Thymus (tissue), 11 donors: ENCODE data around the gene HDAC4. TPM values are rescaled to one million over a fixed set of nuclear protein-coding genes. Genes with fewer than 3 reads are reported as not detected.
"Not testable (repeated sequence)": the region's sequence is repeated elsewhere in the genome, so short reads cannot be mapped to it uniquely, and the experiment has no call there.

ENCODE experiments used
- DNase-seq, 9 donors: peaks; one replicate each; pipeline ENCODE4 v3.0.0-alpha.2; 2013; ENCODE audit warnings: low spot score in 9 of 9, low read depth in 6 of 9, missing footprints in 1 of 9
- H3K27ac ChIP-seq, 2 donors: one replicate each; pipeline ENCODE4 v1.5.1; 2013; ENCODE audit warnings: control low read depth in 1 of 2, low read depth in 1 of 2, low read length in 1 of 2, mild to moderate bottlenecking in 1 of 2, moderate library complexity in 1 of 2
- H3K27me3 ChIP-seq, 2 donors: one replicate each; pipeline ENCODE4 v1.5.1; 2013; ENCODE audit warnings: low read length in 1 of 2; ENCODE audit not compliant: control insufficient read depth in 2 of 2, insufficient read depth in 1 of 2
- H3K36me3 ChIP-seq, 2 donors: one replicate each; pipeline ENCODE4 v1.5.1; 2013; ENCODE audit warnings: low read length in 1 of 2, mild to moderate bottlenecking in 1 of 2, moderate library complexity in 1 of 2; ENCODE audit not compliant: control insufficient read depth in 2 of 2, insufficient read depth in 2 of 2
- H3K4me1 ChIP-seq, 2 donors: one replicate each; pipeline ENCODE4 v1.5.1; 2013; ENCODE audit warnings: low read length in 2 of 2; ENCODE audit not compliant: control insufficient read depth in 2 of 2, insufficient read depth in 2 of 2
- H3K4me3 ChIP-seq, 2 donors: one replicate each; pipeline ENCODE4 v1.5.1; 2013; ENCODE audit warnings: low read length in 2 of 2, control low read depth in 1 of 2, mild to moderate bottlenecking in 1 of 2
- H3K9me3 ChIP-seq, 2 donors: one replicate each; pipeline ENCODE4 v1.5.1; 2013; ENCODE audit warnings: low read length in 1 of 2, mild to moderate bottlenecking in 1 of 2; ENCODE audit not compliant: control insufficient read depth in 2 of 2, insufficient read depth in 1 of 2
- WGBS: extraction: QIAGEN DNeasy Blood & Tissue Kit; methylation state at CpG from one replicate; pipeline ENCODE4 v1.1.7; 2013; 5-methylcytosine and 5-hydroxymethylcytosine counted together
- polyA plus RNA-seq: library from polyadenylated mRNA; stranded (reverse); fragments of 200-250 nt; gene quantifications from one replicate; pipeline ENCODE4 v1.2.3, GENCODE V29; 2013
- total RNA-seq: library from RNA; stranded (reverse); fragments of 120-200 nt; gene quantifications from one replicate; pipeline ENCODE4 v1.2.4, GENCODE V29; 2013
- donor health status: healthy.

HDAC4 gene
- total and polyA plus RNA-seq, 2 donors, result 7.8 to 17.9 TPM

DNA sequence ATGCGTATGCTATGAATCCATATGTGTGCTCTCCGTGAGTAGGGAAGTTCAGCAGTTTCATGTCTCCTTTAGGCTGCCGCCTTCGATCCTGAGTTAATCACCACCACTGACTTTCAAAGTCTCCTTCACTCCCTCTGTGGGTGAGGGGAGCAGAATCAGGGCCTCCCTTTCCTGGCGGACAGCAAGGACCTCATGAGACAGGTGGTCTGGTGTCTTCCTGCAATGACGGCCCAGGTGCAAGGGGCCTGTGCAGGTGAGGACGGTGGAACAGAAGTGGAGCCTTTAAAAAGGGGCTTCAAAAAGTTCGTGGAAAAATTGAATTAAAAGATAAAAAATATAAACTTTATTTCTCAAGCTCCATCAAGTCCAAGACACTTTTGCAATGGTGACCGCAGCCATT is 330.4 kb downstream of the HDAC4 start:
- WGBS, result 98% methylated on average over 9 of the region's 9 CpGs
- Histone ChIP-seq H3K4me3 (no peak overlapping the region), H3K4me1 (no peaks in the 10 kb centered on the region), H3K9me3 (no peaks in the 10 kb centered on the region), H3K27ac (no peak overlapping the region), H3K27me3 (no peaks in the 10 kb centered on the region), H3K36me3 (peaks cover 68 to 75% of the 10 kb centered on the region in 2 donors)
- no peak for DNase-seq

DNA sequence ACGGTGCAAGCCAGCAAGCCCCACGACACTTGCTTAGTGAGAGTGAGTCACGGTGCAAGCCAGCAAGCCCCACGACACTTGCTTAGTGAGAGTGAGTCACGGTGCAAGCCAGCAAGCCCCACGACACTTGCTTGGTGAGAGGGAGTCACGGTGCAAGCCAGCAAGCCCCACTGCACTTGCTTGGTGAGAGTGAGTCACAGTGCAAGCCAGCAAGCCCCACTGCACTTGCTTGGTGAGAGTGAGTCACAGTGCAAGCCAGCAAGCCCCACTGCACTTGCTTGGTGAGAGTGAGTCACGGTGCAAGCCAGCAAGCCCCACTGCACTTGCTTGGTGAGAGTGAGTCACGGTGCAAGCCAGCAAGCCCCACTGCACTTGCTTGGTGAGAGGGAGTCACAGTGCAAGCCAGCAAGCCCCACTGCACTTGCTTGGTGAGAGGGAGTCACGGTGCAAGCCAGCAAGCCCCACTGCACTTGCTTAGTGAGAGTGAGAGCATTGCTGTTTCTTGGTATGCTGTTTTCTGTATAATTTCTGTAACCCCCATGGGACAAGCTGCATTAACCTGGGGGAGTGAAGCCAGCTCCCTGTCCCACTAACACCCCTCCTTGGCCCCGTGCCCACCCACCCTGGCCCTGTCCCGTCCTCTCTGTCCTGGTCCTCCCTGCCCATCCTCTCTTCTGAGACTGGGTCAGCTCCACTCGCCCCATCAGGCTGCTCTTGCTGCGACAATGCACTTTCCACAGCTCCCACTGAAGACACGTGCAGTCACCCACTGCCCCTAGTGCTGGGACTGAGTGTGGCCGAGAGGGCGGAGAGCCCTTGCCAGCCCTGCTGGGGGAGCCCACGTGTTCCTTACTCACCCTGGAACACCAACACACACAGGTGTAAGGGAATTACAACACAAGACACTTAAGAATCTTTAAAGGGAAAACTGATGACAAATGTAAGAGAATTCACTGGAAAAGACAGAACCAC is 331.2 kb downstream of the HDAC4 start:
- not testable (repeated sequence) for DNase-seq, H3K9me3 ChIP-seq, H3K4me3 ChIP-seq, H3K27me3 ChIP-seq, H3K4me1 ChIP-seq, H3K27ac ChIP-seq
- WGBS, result 96% methylated on average over 18 of the region's 18 CpGs
- H3K36me3 ChIP-seq, result peaks cover 72 to 76% of the 10 kb centered on the region in 2 donors

DNA sequence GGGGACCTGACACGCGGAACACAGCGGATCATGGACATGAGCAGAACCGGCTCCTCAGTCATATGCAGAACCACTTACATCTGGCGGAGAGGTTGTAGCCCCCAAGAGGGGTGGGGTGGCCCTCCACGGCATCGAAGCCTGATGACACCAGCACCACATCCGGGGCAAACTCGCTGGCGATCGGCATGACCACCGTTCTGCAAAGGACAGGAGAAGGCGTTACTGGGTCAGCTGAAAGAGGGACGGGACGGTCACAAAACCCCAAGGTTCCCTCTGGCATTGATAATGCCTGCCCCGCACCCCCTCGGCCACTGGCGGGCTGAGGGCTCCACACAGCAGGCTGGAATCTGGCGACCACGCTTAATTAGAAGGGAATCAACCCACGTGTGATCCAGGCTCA is 332.4 kb downstream of the HDAC4 start:
- peaks cover 70 to 78% of the 10 kb centered on the region in 2 donors for H3K36me3 ChIP-seq
- WGBS, result 97% methylated on average over 21 of the region's 21 CpGs
- no peak for DNase-seq

DNA sequence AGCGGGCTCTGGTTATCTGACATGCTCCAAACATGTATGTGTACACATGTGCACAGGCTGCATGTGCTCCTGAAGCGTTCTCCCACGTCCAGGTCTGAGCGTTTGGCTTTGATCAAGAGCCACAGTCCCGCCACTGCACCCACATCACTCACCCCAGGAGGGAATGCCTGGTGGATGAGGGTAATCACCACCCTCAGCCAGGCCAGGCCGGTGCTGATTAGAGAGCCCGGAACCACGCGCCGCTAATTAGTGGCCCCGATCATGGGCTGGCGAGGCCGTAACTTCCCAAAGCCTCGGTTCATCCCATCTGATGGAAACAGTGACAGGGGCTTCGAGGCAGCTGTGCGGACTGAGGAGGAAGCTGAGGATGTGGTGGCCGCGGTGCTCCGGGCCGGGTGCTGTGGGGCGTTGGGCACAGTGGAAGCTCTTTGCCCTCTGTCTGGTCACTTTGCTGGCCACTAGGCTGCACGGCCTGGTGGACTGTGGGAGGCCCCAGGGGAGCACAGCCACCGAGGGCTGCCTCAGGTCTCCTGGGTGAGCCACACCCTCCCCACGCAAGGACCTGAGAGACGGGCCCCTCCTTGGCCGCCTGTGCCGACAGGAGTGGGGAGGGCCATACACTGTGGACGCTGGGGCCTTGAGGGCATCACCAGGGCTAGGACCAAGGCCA is 333.5 kb downstream of the HDAC4 start:
- no peak for DNase-seq
- Histone ChIP-seq H3K4me3 (no peak overlapping the region), H3K4me1 (no peaks in the 10 kb centered on the region), H3K9me3 (no peaks in the 10 kb centered on the region), H3K27me3 (no peaks in the 10 kb centered on the region), H3K36me3 (peaks cover 60 to 68% of the 10 kb centered on the region in 2 donors), H3K27ac (no peak overlapping the region)
- WGBS, result 98% methylated on average over 28 of the region's 28 CpGs

More for the DNA sequence above, 332.4 kb downstream of the HDAC4 start:
- no peaks in the 10 kb centered on the region for H3K9me3 ChIP-seq
- no peaks in the 10 kb centered on the region for H3K4me1 ChIP-seq
- H3K27ac ChIP-seq, result no peak overlapping the region
- H3K27me3 ChIP-seq, result no peaks in the 10 kb centered on the region
- no peak overlapping the region for H3K4me3 ChIP-seq

DNA sequence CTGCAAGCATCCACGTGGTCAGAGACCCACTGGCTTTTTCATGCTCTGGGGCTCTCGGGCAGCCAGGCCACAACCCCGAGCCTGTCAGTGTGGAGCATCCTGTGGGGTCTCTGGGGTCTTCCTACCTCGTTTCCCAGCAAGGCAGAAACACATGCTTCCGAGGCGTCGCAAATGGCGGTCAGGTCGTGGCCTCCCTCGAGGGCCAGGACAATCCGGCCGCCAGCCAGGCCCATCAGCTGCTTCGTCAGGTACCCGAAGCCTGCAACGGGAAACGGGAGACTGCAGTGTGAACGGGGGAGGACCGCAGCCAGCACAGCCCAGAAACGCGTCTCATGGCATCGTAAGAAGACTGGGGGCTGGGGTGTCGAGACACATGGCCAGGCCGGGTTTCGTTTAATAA is 334.2 kb downstream of the HDAC4 start:
- 97% methylated on average over 24 of the region's 24 CpGs for WGBS
- Histone ChIP-seq H3K36me3 (peaks cover 59 to 63% of the 10 kb centered on the region in 2 donors), H3K4me1 (no peaks in the 10 kb centered on the region), H3K9me3 (no peaks in the 10 kb centered on the region), H3K4me3 (no peak overlapping the region), H3K27ac (no peak overlapping the region), H3K27me3 (no peaks in the 10 kb centered on the region)
- DNase-seq, result no peak

DNA sequence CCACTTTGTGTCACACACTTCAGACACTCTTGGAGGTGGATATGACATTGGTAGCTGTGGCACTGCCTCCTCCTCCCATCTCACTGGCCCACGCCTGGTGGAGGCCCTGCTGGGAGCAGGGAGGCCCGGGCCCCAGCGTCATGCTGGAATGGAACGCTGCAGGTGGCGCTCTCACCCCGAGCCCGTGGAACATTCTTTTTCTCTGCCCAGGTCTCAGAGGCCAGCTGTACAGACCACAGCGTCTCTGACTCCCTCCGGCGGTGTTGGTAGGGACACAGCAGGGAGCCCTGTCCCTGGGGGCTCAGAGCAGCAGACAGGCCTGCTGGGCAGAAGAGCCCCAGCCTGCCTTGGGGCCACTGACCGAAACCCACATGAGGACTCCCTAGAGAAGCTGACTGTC is 334.9 kb downstream of the HDAC4 start:
- H3K4me3 ChIP-seq, result no peak overlapping the region
- no peak overlapping the region for H3K27ac ChIP-seq
- H3K9me3 ChIP-seq, result no peaks in the 10 kb centered on the region
- peaks cover 62 to 63% of the 10 kb centered on the region in 2 donors for H3K36me3 ChIP-seq
- 98% methylated on average over 11 of the region's 11 CpGs for WGBS
- H3K27me3 ChIP-seq, result no peaks in the 10 kb centered on the region
- no peaks in the 10 kb centered on the region for H3K4me1 ChIP-seq
- no peak for DNase-seq

DNA sequence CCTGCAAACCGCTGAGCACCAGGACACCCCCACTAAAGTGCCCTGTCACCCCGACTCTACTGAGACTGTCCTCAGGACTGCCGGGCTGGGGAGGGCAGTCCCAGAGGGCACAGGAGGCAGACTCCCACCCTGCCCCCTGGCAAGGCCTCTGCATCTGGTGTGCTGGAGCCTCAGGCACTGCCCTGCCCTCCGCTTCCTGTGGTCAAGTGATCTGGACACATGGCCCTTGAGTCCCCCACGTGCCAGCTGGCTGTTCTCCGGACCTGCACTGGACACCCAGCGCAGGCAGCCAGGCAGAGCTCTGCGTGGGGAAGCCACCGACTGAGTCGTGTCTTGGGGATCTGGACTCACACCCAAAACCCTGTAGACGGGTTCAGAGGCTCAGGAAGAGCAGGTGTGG is 335.3 kb downstream of the HDAC4 start:
- Histone ChIP-seq H3K27me3 (no peaks in the 10 kb centered on the region), H3K4me3 (no peak overlapping the region), H3K36me3 (peaks cover 61 to 66% of the 10 kb centered on the region in 2 donors), H3K4me1 (no peaks in the 10 kb centered on the region), H3K27ac (no peak overlapping the region), H3K9me3 (no peaks in the 10 kb centered on the region)
- WGBS, result 98% methylated on average over 11 of the region's 11 CpGs
- no peak for DNase-seq

DNA sequence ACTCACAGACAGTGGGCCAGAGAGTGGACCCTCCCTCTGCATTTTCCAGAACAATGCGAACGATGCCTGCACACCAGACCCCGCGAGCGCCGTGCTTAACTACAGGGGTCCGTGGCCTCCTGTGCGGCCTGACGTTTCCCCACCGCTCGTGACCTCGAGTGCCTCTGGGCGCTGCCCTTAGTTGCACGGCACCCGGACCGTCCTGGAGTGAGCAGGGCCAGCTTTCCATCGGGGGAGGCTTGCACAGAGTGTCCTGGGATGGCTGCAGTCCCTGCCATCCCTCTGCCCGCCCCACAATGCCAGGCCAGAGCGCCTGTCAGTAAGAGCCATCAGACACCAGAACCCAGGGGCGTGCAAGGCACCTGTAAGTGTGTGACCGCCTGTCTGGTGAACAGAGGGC is 335.9 kb downstream of the HDAC4 start:
- DNase-seq, result no peak
- H3K36me3 ChIP-seq, result peaks cover 56 to 68% of the 10 kb centered on the region in 2 donors

DNA sequence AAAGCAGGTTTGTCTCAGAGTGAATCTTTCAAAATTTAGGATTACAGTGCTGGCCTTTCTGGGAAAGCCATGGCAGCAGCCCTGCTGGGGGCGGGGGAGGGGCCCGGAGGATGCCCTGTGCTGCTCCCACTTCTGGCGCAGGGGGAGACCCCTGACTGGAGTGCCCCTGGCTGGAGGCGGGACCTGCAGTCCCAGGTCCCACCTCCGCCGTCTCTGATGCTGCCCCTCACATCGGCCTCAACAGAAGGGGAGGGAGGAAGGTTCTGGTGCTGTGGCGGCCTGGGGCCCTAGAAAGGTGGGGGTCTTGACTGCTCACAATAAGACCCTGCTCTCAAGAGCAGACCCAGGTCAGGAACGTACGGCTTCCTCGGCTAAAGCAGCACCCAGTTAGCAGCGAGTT is 336.6 kb downstream of the HDAC4 start:
- no peaks in the 10 kb centered on the region for H3K9me3 ChIP-seq

More for the DNA sequence above, 335.9 kb downstream of the HDAC4 start:
- Histone ChIP-seq H3K4me3 (no peak overlapping the region), H3K27ac (no peak overlapping the region), H3K4me1 (no peaks in the 10 kb centered on the region), H3K27me3 (no peaks in the 10 kb centered on the region), H3K9me3 (no peaks in the 10 kb centered on the region)
- WGBS, result 96% methylated on average over 21 of the region's 21 CpGs

More for the DNA sequence above, 336.6 kb downstream of the HDAC4 start:
- Histone ChIP-seq H3K27me3 (no peaks in the 10 kb centered on the region), H3K27ac (no peak overlapping the region), H3K4me3 (no peak overlapping the region), H3K36me3 (peaks cover 60 to 69% of the 10 kb centered on the region in 2 donors), H3K4me1 (no peaks in the 10 kb centered on the region)
- DNase-seq, result no peak
- WGBS, result 98% methylated on average over 12 of the region's 12 CpGs
